GM20000 (cell line): ENCODE results near the gene LRPAP1.

Source experiments
- DNase-seq: peaks from one replicate; pipeline ENCODE4 v3.0.0; 2012; ENCODE audit warnings: low spot score
- CTCF ChIP-seq: IDR thresholded peaks from 2 replicates; pipeline ENCODE4 v1.5.1; 2012; ENCODE audit warnings: mild to moderate bottlenecking, control low read depth; ENCODE audit errors: extremely low read depth, missing control alignments

The LRPAP1 gene

GRCh38 chr4:3481783-3482393 lies 50.3 kb downstream of the LRPAP1 start:
- TF ChIP-seq CTCF = no peak
- DNase-seq = no peak

GRCh38 chr4:3481113-3481531 lies 51.1 kb downstream of the LRPAP1 start:
- no peak for TF ChIP-seq CTCF
- no peak for DNase-seq

GRCh38 chr4:3480528-3481112 lies 51.6 kb downstream of the LRPAP1 start:
- DNase-seq = peak; percentile 90
- peak; percentile 94 for TF ChIP-seq CTCF

- DNase-seq = no peak
- TF ChIP-seq CTCF = no peak
These were observed 52.7 kb downstream of the LRPAP1 start for GRCh38 chr4:3479358-3480101.

GRCh38 chr4:3478446-3479357 lies 53.5 kb downstream of the LRPAP1 start:
- no peak for DNase-seq
- TF ChIP-seq CTCF = no peak

GRCh38 chr4:3477750-3478430 lies 54.3 kb downstream of the LRPAP1 start:
- no peak for TF ChIP-seq CTCF
- DNase-seq = no peak
